HUES48 (cell line): ENCODE data around the gene SPATA16.

ENCODE experiments used
- H3K27ac ChIP-seq: one replicate; pipeline ENCODE4 v1.7.0; 2013; ENCODE audit warnings: low read depth, low read length, inconsistent platforms
- H3K27me3 ChIP-seq: 2 replicates; pipeline ENCODE4 v1.6.1; 2013; ENCODE audit warnings: mild to moderate bottlenecking, low read length; ENCODE audit not compliant: control insufficient read depth, insufficient read depth
- H3K36me3 ChIP-seq: 2 replicates; pipeline ENCODE4 v1.6.1; 2013; ENCODE audit warnings: low read length; ENCODE audit not compliant: control insufficient read depth, insufficient read depth
- H3K4me1 ChIP-seq: 2 replicates; pipeline ENCODE4 v1.6.1; 2013; ENCODE audit warnings: mild to moderate bottlenecking, low read length; ENCODE audit not compliant: control insufficient read depth, insufficient read depth
- H3K4me3 ChIP-seq: 2 replicates; pipeline ENCODE4 v1.5.1; 2013; ENCODE audit warnings: mild to moderate bottlenecking, low read depth, low read length
- H3K9ac ChIP-seq: 2 replicates; pipeline ENCODE4 v1.6.1; 2013; ENCODE audit warnings: mild to moderate bottlenecking, low read depth, low read length, moderate library complexity
- H3K9me3 ChIP-seq: 2 replicates; pipeline ENCODE4 v1.6.1; 2013; ENCODE audit warnings: low read length; ENCODE audit not compliant: control insufficient read depth, insufficient read depth

Gene SPATA16

GRCh38 chr3:172856795-172857742 is 284.0 kb downstream of the SPATA16 start:
- H3K9ac ChIP-seq: no peak overlapping the region
- H3K27me3 ChIP-seq: peaks cover 35% of the 10 kb centered on the region
- no peak overlapping the region for H3K27ac ChIP-seq
- peaks cover 34% of the 10 kb centered on the region for H3K4me1 ChIP-seq
- no peak overlapping the region for H3K4me3 ChIP-seq
- H3K36me3 ChIP-seq: no peaks in the 10 kb centered on the region
- H3K9me3 ChIP-seq: no peaks in the 10 kb centered on the region

GRCh38 chr3:172855037-172855436 is 286.0 kb downstream of the SPATA16 start:
- Histone ChIP-seq H3K36me3 (no peaks in the 10 kb centered on the region), H3K27me3 (peaks cover 35% of the 10 kb centered on the region), H3K27ac (no peak overlapping the region), H3K4me3 (0 out of 2 replicates have a peak overlapping the region, but pooled peaks have one; percentile 34), H3K9ac (no peak overlapping the region), H3K9me3 (no peaks in the 10 kb centered on the region), H3K4me1 (peaks cover 34% of the 10 kb centered on the region)

- peaks cover 35% of the 10 kb centered on the region for H3K27me3 ChIP-seq
- H3K4me1 ChIP-seq: peaks cover 30% of the 10 kb centered on the region
- H3K9ac ChIP-seq: peak overlapping the region; percentile 5; the same call in 1 of the 2 replicates
- H3K9me3 ChIP-seq: no peaks in the 10 kb centered on the region
- H3K36me3 ChIP-seq: no peaks in the 10 kb centered on the region
- peak overlapping the region; percentile 81 for H3K27ac ChIP-seq
- H3K4me3 ChIP-seq: peak overlapping the region; percentile 36
These were observed 286.9 kb downstream of the SPATA16 start for GRCh38 chr3:172853921-172854666.

GRCh38 chr3:172853005-172853404 is 288.0 kb downstream of the SPATA16 start:
- H3K27ac ChIP-seq: no peak overlapping the region
- no peak overlapping the region for H3K4me3 ChIP-seq
- H3K36me3 ChIP-seq: no peaks in the 10 kb centered on the region
- no peak overlapping the region for H3K9ac ChIP-seq
- peaks cover 30% of the 10 kb centered on the region for H3K4me1 ChIP-seq
- peaks cover 35% of the 10 kb centered on the region for H3K27me3 ChIP-seq
- H3K9me3 ChIP-seq: no peaks in the 10 kb centered on the region

- no peak overlapping the region for H3K9ac ChIP-seq
These were observed 292.1 kb downstream of the SPATA16 start for GRCh38 chr3:172848910-172849309.

GRCh38 chr3:172847292-172847691 is 293.7 kb downstream of the SPATA16 start:
- Histone ChIP-seq H3K9ac (no peak overlapping the region), H3K27ac (no peak overlapping the region), H3K27me3 (no peaks in the 10 kb centered on the region), H3K4me3 (no peak overlapping the region), H3K36me3 (no peaks in the 10 kb centered on the region), H3K4me1 (no peaks in the 10 kb centered on the region), H3K9me3 (no peaks in the 10 kb centered on the region)

More at GRCh38 chr3:172848910-172849309, 292.1 kb downstream of the SPATA16 start:
- Histone ChIP-seq H3K4me1 (peaks cover 13% of the 10 kb centered on the region), H3K27me3 (0 out of 2 replicates have a peak, but pooled peaks cover 4% of the 10 kb centered on the region), H3K36me3 (no peaks in the 10 kb centered on the region), H3K27ac (no peak overlapping the region), H3K4me3 (no peak overlapping the region), H3K9me3 (no peaks in the 10 kb centered on the region)

- Histone ChIP-seq H3K4me3 (no peak overlapping the region), H3K27me3 (no peaks in the 10 kb centered on the region), H3K27ac (no peak overlapping the region), H3K9me3 (no peaks in the 10 kb centered on the region), H3K9ac (no peak overlapping the region), H3K4me1 (no peaks in the 10 kb centered on the region), H3K36me3 (no peaks in the 10 kb centered on the region)
These were observed 294.3 kb downstream of the SPATA16 start for GRCh38 chr3:172846706-172847105.

- no peaks in the 10 kb centered on the region for H3K4me1 ChIP-seq
- H3K9me3 ChIP-seq: no peaks in the 10 kb centered on the region
- H3K9ac ChIP-seq: no peak overlapping the region
- H3K4me3 ChIP-seq: no peak overlapping the region
- H3K36me3 ChIP-seq: no peaks in the 10 kb centered on the region
- H3K27ac ChIP-seq: no peak overlapping the region
- no peaks in the 10 kb centered on the region for H3K27me3 ChIP-seq
These were observed 294.9 kb downstream of the SPATA16 start for GRCh38 chr3:172846103-172846561.

GRCh38 chr3:172844428-172844827 is 296.6 kb downstream of the SPATA16 start:
- no peaks in the 10 kb centered on the region for H3K36me3 ChIP-seq
- no peak overlapping the region for H3K27ac ChIP-seq
- no peaks in the 10 kb centered on the region for H3K9me3 ChIP-seq
- 0 out of 2 replicates have a peak, but pooled peaks cover 3% of the 10 kb centered on the region for H3K4me1 ChIP-seq
- no peak overlapping the region for H3K9ac ChIP-seq
- H3K4me3 ChIP-seq: no peak overlapping the region
- no peaks in the 10 kb centered on the region for H3K27me3 ChIP-seq

GRCh38 chr3:172840913-172841312 is 300.1 kb downstream of the SPATA16 start:
- H3K9ac ChIP-seq: no peak overlapping the region
- H3K4me3 ChIP-seq: no peak overlapping the region
- 0 out of 2 replicates have a peak, but pooled peaks cover 3% of the 10 kb centered on the region for H3K4me1 ChIP-seq
- H3K27me3 ChIP-seq: no peaks in the 10 kb centered on the region
- H3K27ac ChIP-seq: no peak overlapping the region
- no peaks in the 10 kb centered on the region for H3K9me3 ChIP-seq
- no peaks in the 10 kb centered on the region for H3K36me3 ChIP-seq
